DND-41 (cell line): ENCODE results near the gene KCNAB1.

ENCODE experiments used
- ATAC-seq: fragments of 200-7000 bp; cut with Tn5 transposase; 3 replicates; pipeline ENCODE4 v1.9.1; 2021; ENCODE audit warnings: low read depth; ENCODE audit not compliant: insufficient read depth
- DNase-seq: peaks from one replicate; pipeline ENCODE4 v3.0.0-alpha.2; 2020
- H2AFZ ChIP-seq: 2 replicates; pipeline ENCODE4 v1.6.0; 2012; ENCODE audit warnings: low read depth, low read length
- H3K27ac ChIP-seq: 2 replicates; pipeline ENCODE4 v1.5.1; 2012; ENCODE audit warnings: low read length, inconsistent platforms
- H3K27me3 ChIP-seq: fragments of 200-600 bp; sonication (generic); 2 replicates; pipeline ENCODE4 v1.6.0; 2012; ENCODE audit warnings: low read length, mild to moderate bottlenecking, inconsistent platforms; ENCODE audit not compliant: insufficient read depth, poor library complexity
- H3K36me3 ChIP-seq: 2 replicates; pipeline ENCODE4 v1.5.1; 2012; ENCODE audit warnings: low read length, inconsistent platforms; ENCODE audit not compliant: insufficient read depth
- H3K4me1 ChIP-seq: 2 replicates; pipeline ENCODE4 v1.5.1; 2012; ENCODE audit warnings: mild to moderate bottlenecking, low read length; ENCODE audit not compliant: insufficient read depth
- H3K4me2 ChIP-seq: 2 replicates; pipeline ENCODE4 v1.6.0; 2012; ENCODE audit warnings: mild to moderate bottlenecking, moderate library complexity, low read length, inconsistent platforms; ENCODE audit not compliant: insufficient read depth
- H3K4me3 ChIP-seq, 2 experiments: fragments of 200-600 bp in 1 of 2; shearing (Covaris generic) in 1 of 2; 2 replicates each; pipeline ENCODE4 v1.5.1; 2012 to 2016; ENCODE audit warnings: inconsistent platforms in 2 of 2, low read length in 2 of 2, mild to moderate bottlenecking in 2 of 2, low read depth in 1 of 2, moderate library complexity in 1 of 2
- H3K79me2 ChIP-seq: 2 replicates; pipeline ENCODE4 v1.6.0; 2012; ENCODE audit warnings: low read length, inconsistent platforms; ENCODE audit not compliant: insufficient read depth
- H3K9ac ChIP-seq: 2 replicates; pipeline ENCODE4 v1.6.0; 2012; ENCODE audit warnings: low read depth, mild to moderate bottlenecking, inconsistent platforms, low read length, moderate library complexity
- H3K9me3 ChIP-seq: 2 replicates; pipeline ENCODE4 v1.5.1; 2012; ENCODE audit warnings: low read length, moderate library complexity, mild to moderate bottlenecking, inconsistent platforms; ENCODE audit not compliant: insufficient read depth, severe bottlenecking
- H4K20me1 ChIP-seq: 2 replicates; pipeline ENCODE4 v1.6.0; 2012; ENCODE audit warnings: low read length; ENCODE audit not compliant: insufficient read depth
- EZH2 ChIP-seq: IDR thresholded peaks from 3 replicates; pipeline ENCODE4 v1.6.1; 2012; ENCODE audit warnings: borderline replicate concordance, low read depth, mild to moderate bottlenecking, moderate library complexity, low read length, inconsistent platforms; ENCODE audit not compliant: severe bottlenecking
- TF ChIP-seq, protein P1 (sequence below): IDR thresholded peaks from 2 replicates; pipeline ENCODE4 v1.5.1; 2012; ENCODE audit warnings: borderline replicate concordance, low read length, moderate library complexity, mild to moderate bottlenecking; ENCODE audit not compliant: poor library complexity, severe bottlenecking; ENCODE audit errors: extremely low read depth

KCNAB1 gene

GRCh38 chr3:156215751-156216150, 95.4 kb downstream of the KCNAB1 start:
- no peaks in the 10 kb centered on the region for H3K9me3 ChIP-seq
- no peaks in the 10 kb centered on the region for H3K4me1 ChIP-seq
- H3K4me2 ChIP-seq = no peak overlapping the region
- TF ChIP-seq, protein P1, sequence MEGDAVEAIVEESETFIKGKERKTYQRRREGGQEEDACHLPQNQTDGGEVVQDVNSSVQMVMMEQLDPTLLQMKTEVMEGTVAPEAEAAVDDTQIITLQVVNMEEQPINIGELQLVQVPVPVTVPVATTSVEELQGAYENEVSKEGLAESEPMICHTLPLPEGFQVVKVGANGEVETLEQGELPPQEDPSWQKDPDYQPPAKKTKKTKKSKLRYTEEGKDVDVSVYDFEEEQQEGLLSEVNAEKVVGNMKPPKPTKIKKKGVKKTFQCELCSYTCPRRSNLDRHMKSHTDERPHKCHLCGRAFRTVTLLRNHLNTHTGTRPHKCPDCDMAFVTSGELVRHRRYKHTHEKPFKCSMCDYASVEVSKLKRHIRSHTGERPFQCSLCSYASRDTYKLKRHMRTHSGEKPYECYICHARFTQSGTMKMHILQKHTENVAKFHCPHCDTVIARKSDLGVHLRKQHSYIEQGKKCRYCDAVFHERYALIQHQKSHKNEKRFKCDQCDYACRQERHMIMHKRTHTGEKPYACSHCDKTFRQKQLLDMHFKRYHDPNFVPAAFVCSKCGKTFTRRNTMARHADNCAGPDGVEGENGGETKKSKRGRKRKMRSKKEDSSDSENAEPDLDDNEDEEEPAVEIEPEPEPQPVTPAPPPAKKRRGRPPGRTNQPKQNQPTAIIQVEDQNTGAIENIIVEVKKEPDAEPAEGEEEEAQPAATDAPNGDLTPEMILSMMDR = no peak
- TF ChIP-seq EZH2 = no peak
- no peak overlapping the region for H3K9ac ChIP-seq
- no peaks in the 10 kb centered on the region for H3K36me3 ChIP-seq
- no peak overlapping the region for H3K4me3 ChIP-seq
- no peaks in the 10 kb centered on the region for H3K79me2 ChIP-seq
- H2AFZ ChIP-seq = no peak overlapping the region
- no peak for DNase-seq
- ATAC-seq = no peak
- H3K27ac ChIP-seq = no peak overlapping the region
- no peaks in the 10 kb centered on the region for H4K20me1 ChIP-seq
- peaks cover 5% of the 10 kb centered on the region for H3K27me3 ChIP-seq

GRCh38 chr3:156216216-156216615, 95.8 kb downstream of the KCNAB1 start:
- Histone ChIP-seq H3K9ac (no peak overlapping the region), H3K4me1 (no peaks in the 10 kb centered on the region), H3K27ac (no peak overlapping the region), H4K20me1 (no peaks in the 10 kb centered on the region), H3K36me3 (no peaks in the 10 kb centered on the region), H3K27me3 (peaks cover 5% of the 10 kb centered on the region), H3K79me2 (no peaks in the 10 kb centered on the region), H2AFZ (no peak overlapping the region), H3K9me3 (no peaks in the 10 kb centered on the region), H3K4me3 (no peak overlapping the region), H3K4me2 (no peak overlapping the region)
- no peak for ATAC-seq
- DNase-seq = no peak
- TF ChIP-seq EZH2 = no peak

DNA sequence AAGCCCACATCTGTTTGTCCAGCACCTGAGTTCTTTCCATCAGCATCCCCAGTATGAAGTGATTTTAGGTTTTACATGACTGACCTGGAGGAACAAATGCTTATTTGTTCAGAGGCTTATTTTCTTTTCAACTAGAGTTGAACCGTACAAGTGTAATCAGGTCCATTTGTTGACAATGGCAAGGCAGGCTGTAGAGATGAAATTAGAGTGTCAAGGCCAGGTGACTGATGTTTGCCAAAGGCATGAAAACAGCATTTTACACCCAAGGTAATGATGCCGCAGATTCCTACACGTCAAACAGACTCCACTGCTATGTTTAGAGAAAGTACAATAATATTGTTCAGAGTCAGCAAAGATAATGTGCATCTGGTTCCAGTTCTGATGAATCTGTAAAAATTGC, 96.5 kb downstream of the KCNAB1 start:
- Histone ChIP-seq H3K9ac (no peak overlapping the region), H4K20me1 (no peaks in the 10 kb centered on the region), H3K4me3 (no peak overlapping the region), H3K79me2 (no peaks in the 10 kb centered on the region), H3K27me3 (peaks cover 3% of the 10 kb centered on the region), H2AFZ (no peak overlapping the region), H3K9me3 (no peaks in the 10 kb centered on the region), H3K4me2 (no peak overlapping the region), H3K4me1 (no peaks in the 10 kb centered on the region), H3K27ac (no peak overlapping the region), H3K36me3 (no peaks in the 10 kb centered on the region)
- DNase-seq (no peak), ATAC-seq (no peak)
- TF ChIP-seq EZH2 = no peak
- TF ChIP-seq, protein P1 = no peak

DNA sequence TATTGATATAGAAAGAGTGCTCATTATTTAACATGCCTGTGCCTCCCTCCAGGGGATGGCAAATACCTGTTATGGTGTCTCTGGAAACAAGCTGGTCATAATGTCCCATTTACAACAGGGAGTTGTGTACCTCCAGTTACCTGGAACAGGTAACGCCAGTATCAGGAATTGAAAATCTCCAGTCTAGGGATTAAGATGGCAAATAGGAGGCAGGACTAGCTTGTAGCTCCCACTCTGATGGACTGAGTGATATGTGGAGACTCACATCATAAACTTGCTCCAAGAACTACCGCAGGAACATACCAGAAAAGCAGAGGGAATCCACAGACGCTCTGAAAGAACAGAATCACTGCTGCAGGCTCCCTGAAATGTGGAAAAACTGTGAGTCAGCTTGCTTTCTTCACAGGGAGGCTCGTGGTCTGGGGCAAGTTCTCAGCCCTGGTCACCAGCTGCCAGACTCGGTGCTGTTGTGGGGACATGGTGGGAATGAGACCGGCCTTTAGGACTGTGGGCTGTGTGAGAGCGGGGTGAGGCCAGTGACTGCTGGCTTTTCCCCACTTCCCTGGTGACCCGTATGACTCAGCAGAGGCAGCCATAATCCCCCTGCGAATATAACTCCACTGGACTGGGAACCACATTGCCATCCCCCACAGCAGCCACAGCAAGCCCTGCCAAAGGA, 97.4 kb downstream of the KCNAB1 start:
- no peaks in the 10 kb centered on the region for H3K36me3 ChIP-seq
- ATAC-seq = no peak
- H3K9ac ChIP-seq = no peak overlapping the region
- TF ChIP-seq, protein P1 = no peak
- no peak for TF ChIP-seq EZH2
- no peak overlapping the region for H2AFZ ChIP-seq
- no peaks in the 10 kb centered on the region for H3K4me1 ChIP-seq
- no peaks in the 10 kb centered on the region for H4K20me1 ChIP-seq
- no peaks in the 10 kb centered on the region for H3K9me3 ChIP-seq
- H3K79me2 ChIP-seq = no peaks in the 10 kb centered on the region
- no peak overlapping the region for H3K27ac ChIP-seq
- H3K4me3 ChIP-seq = no peak overlapping the region
- DNase-seq = no peak
- no peak overlapping the region for H3K4me2 ChIP-seq
- peaks cover 3% of the 10 kb centered on the region for H3K27me3 ChIP-seq
